ENCODE results near the gene RGL4.

Gene RGL4

GRCh38 chr22:23695571-23696325 lies 4.9 kb downstream of the RGL4 start:
- TF ChIP-seq ZNF384 (IDR thresholded peaks at IDR 0.05) (no peak), ARNT (IDR thresholded peaks at IDR 0.05) (no peak), SUZ12 (IDR thresholded peaks at IDR 0.05) (no peak), ELF4 (IDR thresholded peaks at IDR 0.05) (no peak), CTBP1 (IDR thresholded peaks at IDR 0.05; ENCODE audit: borderline replicate concordance) (no peak), FOXK2 (IDR thresholded peaks at IDR 0.05) (no peak), SP1 (IDR thresholded peaks at IDR 0.05) (no peak), FOXA1 (IDR thresholded peaks at IDR 0.05) (no peak)
- POLR2A ChIA-PET = interaction anchor here (1.3 kb wide), 1 partner anchor 22 kb away, joined by 3 read pairs; no protein-coding TSS in a partner anchor
- DNase-seq (ENCODE audit: extremely low spot score) = no peak
- CTCF ChIA-PET = no interaction called here

GRCh38 chr22:23696326-23696851 lies 5.6 kb downstream of the RGL4 start:
- ChIA-PET CTCF (no interaction called here), POLR2A (interaction anchor here (1.3 kb wide), 1 partner anchor 21 kb away, joined by 3 read pairs; no protein-coding TSS in a partner anchor)
- no peak for DNase-seq (ENCODE audit: extremely low spot score)
- TF ChIP-seq NFRKB (IDR thresholded peaks at IDR 0.05) (no peak), ZNF384 (IDR thresholded peaks at IDR 0.05) (no peak), ELF4 (IDR thresholded peaks at IDR 0.05) (no peak), FOXM1 (IDR thresholded peaks at IDR 0.05; ENCODE audit: borderline replicate concordance) (no peak), FOXA1 (IDR thresholded peaks at IDR 0.05) (no peak), TARDBP (IDR thresholded peaks at IDR 0.05) (no peak), CTBP1 (IDR thresholded peaks at IDR 0.05; ENCODE audit: borderline replicate concordance) (no peak), LEF1 (IDR thresholded peaks at IDR 0.05; ENCODE audit: borderline replicate concordance) (no peak), SUZ12 (IDR thresholded peaks at IDR 0.05) (no peak), SP1 (IDR thresholded peaks at IDR 0.05) (no peak), PKNOX1 (IDR thresholded peaks at IDR 0.05) (no peak), L3MBTL2 (conservative IDR thresholded peaks at IDR 0.05) (no peak), HDGF (IDR thresholded peaks at IDR 0.05; ENCODE audit: borderline replicate concordance) (no peak), ARNT (IDR thresholded peaks at IDR 0.05) (no peak), BHLHE40 (IDR thresholded peaks at IDR 0.05; ENCODE audit: borderline replicate concordance) (no peak)

GRCh38 chr22:23697031-23697970 lies 6.5 kb downstream of the RGL4 start:
- ChIA-PET CTCF (no interaction called here), POLR2A (no interaction called here)
- DNase-seq (ENCODE audit: extremely low spot score) = no peak
- TF ChIP-seq CTBP1 (IDR thresholded peaks at IDR 0.05; ENCODE audit: borderline replicate concordance) = no peak
- no peak for TF ChIP-seq LEF1 (IDR thresholded peaks at IDR 0.05; ENCODE audit: borderline replicate concordance)
- TF ChIP-seq FOXM1 (IDR thresholded peaks at IDR 0.05; ENCODE audit: borderline replicate concordance) = no peak
- no peak for TF ChIP-seq SUZ12 (IDR thresholded peaks at IDR 0.05)
- no peak for TF ChIP-seq ZNF384 (IDR thresholded peaks at IDR 0.05)
- TF ChIP-seq PKNOX1 (IDR thresholded peaks at IDR 0.05) = no peak
- TF ChIP-seq ELF4 (IDR thresholded peaks at IDR 0.05) = no peak
- TF ChIP-seq FOXK2 (IDR thresholded peaks at IDR 0.05) = no peak
- no peak for TF ChIP-seq FOXA1 (IDR thresholded peaks at IDR 0.05)
- no peak for TF ChIP-seq L3MBTL2 (conservative IDR thresholded peaks at IDR 0.05)
- no peak for TF ChIP-seq ARNT (IDR thresholded peaks at IDR 0.05)
- TF ChIP-seq BHLHE40 (IDR thresholded peaks at IDR 0.05; ENCODE audit: borderline replicate concordance) = no peak
- no peak for TF ChIP-seq NFRKB (IDR thresholded peaks at IDR 0.05)
- TF ChIP-seq SP1 (IDR thresholded peaks at IDR 0.05) = no peak
- no peak for TF ChIP-seq HDGF (IDR thresholded peaks at IDR 0.05; ENCODE audit: borderline replicate concordance)
- TF ChIP-seq TARDBP (IDR thresholded peaks at IDR 0.05) = no peak

- TF ChIP-seq NFRKB (IDR thresholded peaks at IDR 0.05) = no peak
- no peak for TF ChIP-seq ARNT (IDR thresholded peaks at IDR 0.05)
- TF ChIP-seq FOXK2 (IDR thresholded peaks at IDR 0.05) = no peak
- no peak for TF ChIP-seq PKNOX1 (IDR thresholded peaks at IDR 0.05)
- no peak for TF ChIP-seq CTBP1 (IDR thresholded peaks at IDR 0.05; ENCODE audit: borderline replicate concordance)
- no peak for TF ChIP-seq BHLHE40 (IDR thresholded peaks at IDR 0.05; ENCODE audit: borderline replicate concordance)
- TF ChIP-seq FOXM1 (IDR thresholded peaks at IDR 0.05; ENCODE audit: borderline replicate concordance) = no peak
- no peak for TF ChIP-seq HDGF (IDR thresholded peaks at IDR 0.05; ENCODE audit: borderline replicate concordance)
- TF ChIP-seq SUZ12 (IDR thresholded peaks at IDR 0.05) = no peak
- TF ChIP-seq LEF1 (IDR thresholded peaks at IDR 0.05; ENCODE audit: borderline replicate concordance) = no peak
- no peak for TF ChIP-seq L3MBTL2 (conservative IDR thresholded peaks at IDR 0.05)
- no peak for TF ChIP-seq ELF4 (IDR thresholded peaks at IDR 0.05)
- no peak for TF ChIP-seq ZNF384 (IDR thresholded peaks at IDR 0.05)
- TF ChIP-seq TARDBP (IDR thresholded peaks at IDR 0.05) = no peak
- TF ChIP-seq FOXA1 (IDR thresholded peaks at IDR 0.05) = no peak
- TF ChIP-seq SP1 (IDR thresholded peaks at IDR 0.05) = no peak
- ChIA-PET CTCF (no interaction called here), POLR2A (no interaction called here)
- DNase-seq (ENCODE audit: extremely low spot score) = no peak
These were observed 7.3 kb downstream of the RGL4 start for GRCh38 chr22:23698094-23698493.

GRCh38 chr22:23698673-23699235 lies 7.9 kb downstream of the RGL4 start:
- CTCF ChIA-PET = no interaction called here
- DNase-seq (ENCODE audit: extremely low spot score) = no peak
- POLR2A ChIA-PET = no interaction called here
- TF ChIP-seq ARNT (IDR thresholded peaks at IDR 0.05) = no peak

All from HEK293T (cell line).